GM11168 (cell line): ENCODE results near the gene FBXO42.

Source experiments
- in situ Hi-C: fragments of 300-500 bp; cut with MboI; formaldehyde crosslinking; loops from one replicate; pipeline ENCODE4 v1.12.0; 2022; ENCODE audit warnings: low sequenced_read_pairs; ENCODE audit not compliant: unreplicated experiment

Gene FBXO42

GRCh38 chr1:16209132-16209846 lies 143.0 kb downstream of the FBXO42 start:
- in situ Hi-C loops, result no loop called here

GRCh38 chr1:16208270-16208987 lies 143.9 kb downstream of the FBXO42 start:
- in situ Hi-C loops, result no loop called here

GRCh38 chr1:16207318-16208269 lies 144.7 kb downstream of the FBXO42 start:
- in situ Hi-C loops, result no loop called here

GRCh38 chr1:16206547-16207317 lies 145.5 kb downstream of the FBXO42 start:
- in situ Hi-C loops, result no loop called here

- in situ Hi-C loops, result no loop called here
Observed at GRCh38 chr1:16205891-16206546, 146.3 kb downstream of the FBXO42 start.

- in situ Hi-C loops, result no loop called here
Observed at GRCh38 chr1:16205334-16205671, 147.0 kb downstream of the FBXO42 start.

GRCh38 chr1:16204634-16205333 lies 147.5 kb downstream of the FBXO42 start:
- in situ Hi-C loops, result no loop called here

- in situ Hi-C loops, result no loop called here
Observed at GRCh38 chr1:16204216-16204615, 148.1 kb downstream of the FBXO42 start.

GRCh38 chr1:16203550-16203949 lies 148.7 kb downstream of the FBXO42 start:
- in situ Hi-C loops, result no loop called here

GRCh38 chr1:16202281-16203210 lies 149.7 kb downstream of the FBXO42 start:
- in situ Hi-C loops, result no loop called here

- in situ Hi-C loops, result loop anchor here (5.0 kb wide), 1 partner anchor 117 kb away; no protein-coding TSS in a partner anchor
Observed at GRCh38 chr1:16199700-16200099, 152.6 kb downstream of the FBXO42 start.

GRCh38 chr1:16199157-16199501 lies 153.2 kb downstream of the FBXO42 start:
- in situ Hi-C loops, result loop anchor here (5.0 kb wide), 1 partner anchor 117 kb away; no protein-coding TSS in a partner anchor

GRCh38 chr1:16198444-16199156 lies 153.7 kb downstream of the FBXO42 start:
- in situ Hi-C loops, result loop anchor here (5.0 kb wide), 1 partner anchor 116 kb away; no protein-coding TSS in a partner anchor

- in situ Hi-C loops, result loop anchor here (5.0 kb wide), 1 partner anchor 115 kb away; no protein-coding TSS in a partner anchor
Observed at GRCh38 chr1:16196874-16197273, 155.4 kb downstream of the FBXO42 start.
